ENCODE results near the gene SLC1A4. TPM values are rescaled to one million over a fixed set of nuclear protein-coding genes. Genes with fewer than 3 reads are reported as not detected.
"Not testable (repeated sequence)": the region's sequence is repeated elsewhere in the genome, so short reads cannot be mapped to it uniquely, and the experiment has no call there.

Gene SLC1A4
- total and polyA plus RNA-seq, 5 donors from 2014 or later: 8.1 to 22.1 (median 14.3) TPM

- Histone ChIP-seq H3K4me3 (ENCODE audit: low read depth, low read length) (peak overlapping the region; percentile 78), H3K4me1 (ENCODE audit: control insufficient read depth, insufficient read depth, low read length, poor library complexity, severe bottlenecking) (peaks cover 32% of the 10 kb centered on the region), H3K27ac (ENCODE audit: insufficient read depth, low read length, poor library complexity, severe bottlenecking) (peak overlapping the region; percentile 75), H3K9me3 (ENCODE audit: control insufficient read depth in 2 of 2, low read length in 2 of 2) (no peaks in the 10 kb centered on the region), H3K27me3 (ENCODE audit: control insufficient read depth, insufficient read depth, low read length) (no peaks in the 10 kb centered on the region), H3K36me3 (ENCODE audit: control insufficient read depth, insufficient read depth, low read length) (no peaks in the 10 kb centered on the region)
- H3K4me1 Mint-ChIP-seq: peaks cover 17 to 24% (median 23%) of the 10 kb centered on the region in 4 donors
- H3K27me3 Mint-ChIP-seq: no peaks in the 10 kb centered on the region
- H3K36me3 Mint-ChIP-seq: peaks cover 6% of the 10 kb centered on the region
- DNase-seq (peak in 2 of 3 donors; percentile 19 to 51), ATAC-seq (ENCODE audit: low read depth in 2 of 2) (peak; percentile 51 to 53)
- no peaks in the 10 kb centered on the region for H3K9me3 Mint-ChIP-seq
- H3K4me3 Mint-ChIP-seq: peak overlapping the region; percentile 38 to 70 (median 54)
- H3K27ac Mint-ChIP-seq: peak overlapping the region; percentile 45 to 99 (median 74)
Measured at GRCh38 chr2:65031341-65032018, 42.3 kb downstream of the SLC1A4 start.

GRCh38 chr2:65032019-65032975, 43.1 kb downstream of the SLC1A4 start:
- H3K27ac Mint-ChIP-seq: peak overlapping the region; percentile 45 to 99 (median 74)
- H3K27me3 ChIP-seq (ENCODE audit: control insufficient read depth, insufficient read depth, low read length): no peaks in the 10 kb centered on the region
- H3K4me1 ChIP-seq (ENCODE audit: control insufficient read depth, insufficient read depth, low read length, poor library complexity, severe bottlenecking): peaks cover 32% of the 10 kb centered on the region
- DNase-seq: no peak
- H3K36me3 ChIP-seq (ENCODE audit: control insufficient read depth, insufficient read depth, low read length): no peaks in the 10 kb centered on the region
- H3K9me3 ChIP-seq (ENCODE audit: control insufficient read depth in 2 of 2, low read length in 2 of 2): no peaks in the 10 kb centered on the region
- peak overlapping the region; percentile 38 to 70 (median 54) for H3K4me3 Mint-ChIP-seq
- peaks cover 6% of the 10 kb centered on the region for H3K36me3 Mint-ChIP-seq
- peak overlapping the region; percentile 75 for H3K27ac ChIP-seq (ENCODE audit: insufficient read depth, low read length, poor library complexity, severe bottlenecking)
- H3K4me3 ChIP-seq (ENCODE audit: low read depth, low read length): peak overlapping the region; percentile 78
- ATAC-seq (ENCODE audit: low read depth in 2 of 2): no peak
- H3K9me3 Mint-ChIP-seq: no peaks in the 10 kb centered on the region
- peaks cover 17 to 24% (median 23%) of the 10 kb centered on the region in 4 donors for H3K4me1 Mint-ChIP-seq
- no peaks in the 10 kb centered on the region for H3K27me3 Mint-ChIP-seq

GRCh38 chr2:65033178-65033577, 44.0 kb downstream of the SLC1A4 start:
- peak in 1 of 3 donors; percentile 23 for DNase-seq
- H3K27ac Mint-ChIP-seq: no peak overlapping the region

GRCh38 chr2:65033667-65034066, 44.5 kb downstream of the SLC1A4 start:
- not testable (repeated sequence) for H3K27me3 ChIP-seq (ENCODE audit: control insufficient read depth, insufficient read depth, low read length); H3K36me3 ChIP-seq (ENCODE audit: control insufficient read depth, insufficient read depth, low read length); H3K27ac ChIP-seq (ENCODE audit: insufficient read depth, low read length, poor library complexity, severe bottlenecking); H3K9me3 ChIP-seq (ENCODE audit: control insufficient read depth in 2 of 2, low read length in 2 of 2); H3K4me3 Mint-ChIP-seq; DNase-seq; ATAC-seq (ENCODE audit: low read depth in 2 of 2); H3K27ac Mint-ChIP-seq; H3K9me3 Mint-ChIP-seq; H3K27me3 Mint-ChIP-seq; H3K4me3 ChIP-seq (ENCODE audit: low read depth, low read length)
- Mint-ChIP-seq H3K36me3 (peaks cover 16% of the 10 kb centered on the region), H3K4me1 (peaks cover 13 to 24% (median 23%) of the 10 kb centered on the region in 4 donors)
- H3K4me1 ChIP-seq (ENCODE audit: control insufficient read depth, insufficient read depth, low read length, poor library complexity, severe bottlenecking): peaks cover 32% of the 10 kb centered on the region

More at GRCh38 chr2:65033178-65033577, 44.0 kb downstream of the SLC1A4 start:
- H3K27ac ChIP-seq (ENCODE audit: insufficient read depth, low read length, poor library complexity, severe bottlenecking): no peak overlapping the region
- Mint-ChIP-seq H3K4me1 (peaks cover 13 to 24% (median 23%) of the 10 kb centered on the region in 4 donors), H3K27me3 (no peaks in the 10 kb centered on the region), H3K36me3 (peaks cover 14% of the 10 kb centered on the region), H3K9me3 (no peaks in the 10 kb centered on the region), H3K4me3 (no peak overlapping the region)
- H3K9me3 ChIP-seq (ENCODE audit: control insufficient read depth in 2 of 2, low read length in 2 of 2): no peaks in the 10 kb centered on the region
- no peak overlapping the region for H3K4me3 ChIP-seq (ENCODE audit: low read depth, low read length)
- H3K36me3 ChIP-seq (ENCODE audit: control insufficient read depth, insufficient read depth, low read length): no peaks in the 10 kb centered on the region
- peaks cover 32% of the 10 kb centered on the region for H3K4me1 ChIP-seq (ENCODE audit: control insufficient read depth, insufficient read depth, low read length, poor library complexity, severe bottlenecking)
- ATAC-seq (ENCODE audit: low read depth in 2 of 2): no peak
- no peaks in the 10 kb centered on the region for H3K27me3 ChIP-seq (ENCODE audit: control insufficient read depth, insufficient read depth, low read length)

- peaks cover 34% of the 10 kb centered on the region for H3K4me1 ChIP-seq (ENCODE audit: control insufficient read depth, insufficient read depth, low read length, poor library complexity, severe bottlenecking)
- no peak for ATAC-seq (ENCODE audit: low read depth in 2 of 2)
- H3K9me3 Mint-ChIP-seq: peaks cover 0 to 2% (median 0%) of the 10 kb centered on the region in 7 donors
- H3K27me3 Mint-ChIP-seq: no peaks in the 10 kb centered on the region
- H3K36me3 Mint-ChIP-seq: peaks cover 18% of the 10 kb centered on the region
- H3K4me1 Mint-ChIP-seq: peaks cover 20 to 30% (median 26%) of the 10 kb centered on the region in 4 donors
- no peak for DNase-seq
- no peak overlapping the region for H3K4me3 ChIP-seq (ENCODE audit: low read depth, low read length)
- no peaks in the 10 kb centered on the region for H3K27me3 ChIP-seq (ENCODE audit: control insufficient read depth, insufficient read depth, low read length)
- H3K27ac Mint-ChIP-seq: no peak overlapping the region
- no peak overlapping the region for H3K27ac ChIP-seq (ENCODE audit: insufficient read depth, low read length, poor library complexity, severe bottlenecking)
- no peaks in the 10 kb centered on the region for H3K36me3 ChIP-seq (ENCODE audit: control insufficient read depth, insufficient read depth, low read length)
- no peaks in the 10 kb centered on the region for H3K9me3 ChIP-seq (ENCODE audit: control insufficient read depth in 2 of 2, low read length in 2 of 2)
- H3K4me3 Mint-ChIP-seq: no peak overlapping the region
Measured at GRCh38 chr2:65035351-65035943, 46.2 kb downstream of the SLC1A4 start.

- Mint-ChIP-seq H3K9me3 (peaks cover 0 to 2% (median 0%) of the 10 kb centered on the region in 7 donors), H3K36me3 (peaks cover 21% of the 10 kb centered on the region), H3K4me1 (peaks cover 10 to 18% (median 13%) of the 10 kb centered on the region in 4 donors), H3K4me3 (no peak overlapping the region), H3K27ac (no peak overlapping the region), H3K27me3 (no peaks in the 10 kb centered on the region)
- Histone ChIP-seq H3K27ac (ENCODE audit: insufficient read depth, low read length, poor library complexity, severe bottlenecking) (no peak overlapping the region), H3K36me3 (ENCODE audit: control insufficient read depth, insufficient read depth, low read length) (no peaks in the 10 kb centered on the region), H3K4me3 (ENCODE audit: low read depth, low read length) (no peak overlapping the region), H3K4me1 (ENCODE audit: control insufficient read depth, insufficient read depth, low read length, poor library complexity, severe bottlenecking) (peaks cover 18% of the 10 kb centered on the region), H3K9me3 (ENCODE audit: control insufficient read depth in 2 of 2, low read length in 2 of 2) (no peaks in the 10 kb centered on the region), H3K27me3 (ENCODE audit: control insufficient read depth, insufficient read depth, low read length) (no peaks in the 10 kb centered on the region)
- ATAC-seq (ENCODE audit: low read depth in 2 of 2): no peak
- DNase-seq: no peak
Measured at GRCh38 chr2:65037178-65037577, 48.0 kb downstream of the SLC1A4 start.

GRCh38 chr2:65039640-65040039, 50.4 kb downstream of the SLC1A4 start:
- peak overlapping the region in 1 of 4 donors; percentile 49 for H3K4me3 Mint-ChIP-seq
- peaks cover 6% of the 10 kb centered on the region for H3K4me1 ChIP-seq (ENCODE audit: control insufficient read depth, insufficient read depth, low read length, poor library complexity, severe bottlenecking)
- H3K27ac Mint-ChIP-seq: no peak overlapping the region
- H3K4me3 ChIP-seq (ENCODE audit: low read depth, low read length): no peak overlapping the region
- no peaks in the 10 kb centered on the region for H3K27me3 Mint-ChIP-seq
- H3K9me3 ChIP-seq (ENCODE audit: control insufficient read depth in 2 of 2, low read length in 2 of 2): peaks cover 7 to 11% of the 10 kb centered on the region in 2 experiments
- peaks cover 23% of the 10 kb centered on the region for H3K36me3 Mint-ChIP-seq
- ATAC-seq (ENCODE audit: low read depth in 2 of 2) (no peak), DNase-seq (no peak)
- H3K36me3 ChIP-seq (ENCODE audit: control insufficient read depth, insufficient read depth, low read length): peaks cover 13% of the 10 kb centered on the region
- peaks cover 5 to 13% (median 11%) of the 10 kb centered on the region in 4 donors for H3K4me1 Mint-ChIP-seq
- no peak overlapping the region for H3K27ac ChIP-seq (ENCODE audit: insufficient read depth, low read length, poor library complexity, severe bottlenecking)
- H3K27me3 ChIP-seq (ENCODE audit: control insufficient read depth, insufficient read depth, low read length): no peaks in the 10 kb centered on the region
- H3K9me3 Mint-ChIP-seq: peaks cover 0 to 8% (median 6%) of the 10 kb centered on the region in 7 donors
